Right forelimb (tissue), 1 donor: ENCODE data around the gene STXBP5.

Experiments used
- DNase-seq: peaks from one replicate; pipeline ENCODE4 v3.0.0-alpha.2; 2018

Gene STXBP5

DNA sequence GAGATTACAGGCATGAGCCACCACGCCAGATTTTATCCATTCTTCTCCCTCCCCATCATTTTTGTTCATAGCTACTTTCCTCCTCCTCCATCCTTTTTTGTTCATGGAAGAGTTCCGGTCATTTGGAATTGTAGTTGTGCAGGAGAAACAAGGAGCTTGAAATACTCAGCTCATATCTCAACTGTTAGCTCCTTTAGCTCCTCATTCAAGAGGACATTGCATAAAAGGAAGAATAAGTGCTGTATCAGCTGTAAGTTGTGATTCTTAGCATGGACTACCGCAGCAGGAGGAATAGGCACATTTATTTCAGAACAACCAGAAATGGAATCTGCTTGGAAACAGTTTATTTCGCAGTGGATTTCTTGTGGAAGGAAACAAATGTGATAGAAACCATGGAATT is 7.6 kb downstream of the STXBP5 start:
- DNase-seq: no peak

DNA sequence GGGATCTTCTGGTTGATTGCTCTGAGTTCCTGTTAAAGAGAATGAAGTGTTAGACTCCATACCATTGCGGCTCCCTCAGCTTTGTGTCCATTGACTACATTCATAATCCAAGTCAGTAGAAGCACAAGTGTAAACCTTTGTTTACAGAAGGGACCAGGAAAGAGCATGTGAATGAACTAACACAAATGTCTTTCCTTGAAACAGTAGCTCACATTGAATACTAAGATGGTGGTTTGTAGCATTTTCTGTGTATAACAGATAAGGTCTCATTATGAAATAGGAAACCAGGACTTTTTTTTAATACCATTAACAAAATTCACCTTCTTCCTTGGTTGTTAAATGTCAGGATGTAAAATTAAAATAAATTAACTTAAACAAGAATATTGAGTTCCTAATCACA is 8.4 kb downstream of the STXBP5 start:
- no peak for DNase-seq

DNA sequence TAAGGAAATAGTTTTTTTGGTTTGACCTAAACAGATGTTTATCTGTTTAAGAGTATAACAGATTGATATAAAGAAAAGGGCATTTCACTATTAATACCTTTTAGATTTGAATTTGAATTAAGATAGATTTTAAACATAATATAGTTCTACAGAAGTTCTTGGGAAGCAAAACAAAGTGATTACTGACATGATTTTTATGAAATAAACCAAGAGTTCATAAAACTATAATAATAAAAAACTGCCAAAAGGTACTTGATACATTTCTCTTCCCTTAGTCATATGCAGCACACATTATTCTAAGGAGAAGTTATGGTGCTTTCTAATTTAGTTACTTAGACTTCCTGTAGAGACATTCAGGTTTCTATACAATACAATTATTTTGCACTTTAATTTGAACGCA is 9.6 kb downstream of the STXBP5 start:
- no peak for DNase-seq

DNA sequence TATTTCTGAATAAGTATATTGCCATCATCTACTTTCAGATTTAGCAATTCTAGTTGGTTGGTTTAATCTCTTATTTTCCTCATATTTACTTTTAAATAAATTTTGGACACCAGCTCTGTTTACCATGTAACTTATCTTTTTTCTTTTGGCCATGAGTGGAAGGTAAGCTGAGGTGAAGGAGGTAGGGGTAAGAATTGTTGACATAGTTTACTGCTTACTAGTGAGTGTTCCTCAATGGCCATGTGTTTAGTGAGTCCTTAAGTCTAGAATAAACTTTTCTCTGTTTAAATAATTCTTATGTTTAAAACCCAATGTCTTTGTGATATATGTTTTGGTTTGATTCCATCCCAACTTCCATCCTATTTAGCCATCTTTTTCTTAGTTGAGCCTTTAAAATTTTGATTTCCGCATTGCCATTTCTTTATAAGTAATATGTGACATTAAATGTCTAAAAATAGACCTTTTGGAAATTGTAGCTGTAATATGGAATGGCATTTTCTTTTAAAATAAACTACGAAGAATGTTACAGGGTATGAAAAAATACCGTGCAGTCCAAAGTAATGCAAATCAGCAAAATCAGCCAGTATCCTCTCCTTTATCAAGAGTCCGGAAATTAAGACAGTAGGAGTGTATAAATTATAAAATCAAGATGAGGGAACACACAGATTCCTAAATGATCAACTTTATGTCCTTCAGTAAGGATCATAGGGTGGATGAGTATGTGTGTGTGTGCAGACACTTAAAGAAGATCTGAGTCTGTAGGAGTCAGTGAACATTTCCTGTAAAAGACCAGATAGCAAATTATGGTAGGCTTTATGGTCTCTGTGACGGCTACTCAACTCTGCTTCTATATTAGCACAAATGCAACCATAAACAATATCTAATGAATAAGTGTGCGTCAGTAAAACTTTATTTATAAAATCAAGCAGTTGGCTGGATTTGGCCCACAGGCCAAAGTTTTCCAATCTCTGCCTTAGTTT is 10.3 kb downstream of the STXBP5 start:
- DNase-seq: no peak

DNA sequence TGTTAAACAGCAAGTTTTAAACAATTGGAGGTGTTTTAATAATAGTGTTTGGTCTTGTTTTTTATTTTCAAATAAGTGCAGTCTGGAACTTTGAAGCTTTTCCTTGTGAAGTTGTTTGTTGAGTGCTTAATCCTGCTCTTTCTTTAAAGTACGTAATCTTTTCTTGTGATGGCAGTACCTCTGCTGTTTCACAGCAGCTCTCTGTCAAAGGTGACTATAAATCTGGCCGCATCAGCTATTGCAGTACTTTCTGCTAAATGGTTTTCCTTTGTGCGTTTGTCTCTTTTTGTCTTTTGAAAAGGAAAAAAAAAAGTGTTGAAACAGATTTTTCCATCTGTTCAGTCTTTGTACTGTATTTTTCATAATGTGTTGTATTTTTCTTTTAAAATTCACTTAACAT is 12.7 kb downstream of the STXBP5 start:
- no peak for DNase-seq

DNA sequence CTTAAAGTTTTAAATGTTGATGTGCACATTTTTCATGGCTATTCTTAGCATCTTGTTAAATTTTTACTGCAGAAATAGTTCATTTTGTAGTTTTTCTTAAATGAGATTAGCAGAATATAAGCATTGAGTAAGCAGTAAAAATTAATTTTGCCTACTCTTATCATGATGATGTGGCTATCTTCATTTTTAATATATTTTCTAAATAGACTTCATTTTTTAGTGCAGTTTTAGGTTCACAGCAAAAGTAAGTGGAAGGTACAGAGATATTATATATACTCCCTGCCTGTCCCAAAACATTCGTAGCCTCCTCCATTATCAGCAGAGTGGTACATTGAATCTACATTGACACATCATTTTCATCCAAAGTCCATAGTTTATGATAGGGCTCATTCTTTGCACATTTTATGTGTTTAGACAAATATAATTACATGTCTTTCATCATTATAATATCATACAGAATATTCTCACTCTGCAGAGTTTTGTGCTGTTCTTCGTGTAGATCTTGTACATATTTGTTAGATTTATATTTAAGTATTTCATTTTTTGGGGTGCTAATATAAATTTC is 13.7 kb downstream of the STXBP5 start:
- no peak for DNase-seq

DNA sequence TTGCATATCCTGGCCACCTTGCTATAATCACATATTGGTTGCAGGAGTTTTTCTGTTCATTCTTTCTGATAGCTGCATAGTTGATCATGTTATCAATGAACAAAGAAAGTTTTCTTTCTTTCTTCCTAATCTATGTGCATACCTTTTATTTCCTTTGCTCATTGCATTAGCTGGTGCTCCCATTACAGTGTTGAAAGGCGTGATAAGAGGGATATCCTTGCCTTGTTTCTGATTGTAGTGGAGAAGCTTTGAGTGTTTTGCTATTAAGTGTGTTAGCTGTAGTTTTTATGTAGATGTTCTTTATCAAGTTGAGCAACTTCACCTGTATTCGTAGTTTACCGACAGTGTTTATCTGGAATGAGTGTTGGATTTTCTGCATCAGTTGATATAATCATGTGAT is 14.6 kb downstream of the STXBP5 start:
- no peak for DNase-seq

DNA sequence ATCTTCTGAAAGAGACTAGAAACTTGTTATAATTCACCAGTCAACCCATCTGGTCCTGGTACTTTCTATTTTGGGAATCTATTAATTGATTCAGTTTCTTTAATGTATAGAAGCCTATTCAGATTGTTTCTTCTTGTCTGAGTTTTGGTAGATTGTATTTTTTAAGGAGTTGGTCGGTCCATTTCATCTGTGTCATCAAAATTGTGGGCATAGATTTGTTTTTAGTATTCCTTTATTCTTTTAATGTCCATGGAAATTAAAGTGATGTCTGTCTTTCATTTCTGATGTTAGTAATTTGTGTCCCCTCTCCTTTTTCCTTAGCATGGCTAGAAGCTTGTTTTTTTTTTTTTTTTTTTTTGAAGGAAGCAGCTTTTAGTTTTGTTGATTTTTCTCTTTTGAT is 15.2 kb downstream of the STXBP5 start:
- no peak for DNase-seq

DNA sequence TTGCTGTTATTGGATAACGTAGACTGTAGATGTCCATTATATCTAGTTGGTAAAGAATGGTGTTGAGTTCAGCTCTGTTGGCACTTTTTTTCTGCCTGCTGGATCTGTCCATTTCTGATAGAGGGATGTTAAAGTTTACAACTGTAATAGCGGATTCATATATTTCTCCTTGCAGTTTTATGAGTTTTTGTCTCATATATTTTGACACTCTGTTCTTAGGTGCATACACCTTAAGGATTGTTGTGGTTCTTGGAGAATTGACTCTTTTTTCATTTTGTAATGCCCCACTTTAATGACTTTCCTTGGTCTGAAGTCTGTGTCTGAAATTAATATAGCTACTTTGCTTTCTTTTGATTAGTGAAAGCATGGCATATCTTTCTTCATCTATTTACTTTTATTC is 16.1 kb downstream of the STXBP5 start:
- no peak for DNase-seq

DNA sequence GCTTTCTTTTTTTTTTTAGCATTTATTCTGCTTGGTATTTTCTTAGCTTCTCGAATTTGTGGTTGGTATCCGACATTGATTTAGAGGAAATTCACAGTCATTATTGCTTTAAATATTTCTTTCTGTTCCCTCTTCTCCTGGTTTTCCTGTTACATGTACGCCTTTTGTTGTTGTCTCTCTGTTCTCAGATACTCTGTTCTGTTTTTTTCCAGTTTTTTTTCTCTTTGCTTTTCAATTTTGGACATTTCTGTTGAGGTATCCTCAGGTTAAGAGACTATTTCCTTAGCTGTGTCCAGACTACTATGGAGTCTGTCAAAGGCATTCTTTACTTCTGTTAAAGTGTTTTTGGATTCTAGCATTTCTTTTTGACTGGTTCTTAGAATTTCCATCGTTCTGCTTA is 17.5 kb downstream of the STXBP5 start:
- no peak for DNase-seq

DNA sequence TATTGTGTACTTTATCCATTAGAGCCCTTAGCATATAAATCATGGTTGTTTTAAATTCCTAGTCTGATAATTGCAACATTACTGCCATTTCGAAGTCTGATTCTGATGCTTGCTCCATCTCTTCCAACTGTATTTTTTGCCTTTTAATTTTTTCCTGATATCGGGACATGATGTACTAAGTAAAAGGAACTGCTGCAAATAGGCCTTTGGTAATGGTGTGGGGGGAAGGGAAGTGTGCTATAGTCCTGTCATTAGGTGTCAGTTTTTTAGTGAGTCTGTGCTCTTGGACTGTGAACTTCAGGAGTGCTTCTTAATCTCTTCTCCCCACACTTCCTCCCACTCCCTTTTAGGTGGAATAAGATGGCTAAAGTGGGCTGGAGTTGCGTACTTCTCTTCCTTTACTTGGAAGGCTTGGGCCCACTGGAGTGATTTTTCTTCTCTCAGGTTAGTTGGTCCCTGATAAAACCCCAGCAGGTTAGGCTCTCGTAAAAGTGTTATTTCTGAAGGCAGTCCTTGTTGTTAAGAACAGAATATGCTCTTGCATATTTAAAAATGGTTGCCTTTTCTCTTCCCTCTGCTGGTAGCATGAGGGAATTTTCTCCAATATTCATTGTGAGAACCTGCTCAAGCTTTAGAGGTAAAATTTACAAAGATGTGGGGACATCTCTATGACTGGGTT is 18.1 kb downstream of the STXBP5 start:
- DNase-seq: no peak

DNA sequence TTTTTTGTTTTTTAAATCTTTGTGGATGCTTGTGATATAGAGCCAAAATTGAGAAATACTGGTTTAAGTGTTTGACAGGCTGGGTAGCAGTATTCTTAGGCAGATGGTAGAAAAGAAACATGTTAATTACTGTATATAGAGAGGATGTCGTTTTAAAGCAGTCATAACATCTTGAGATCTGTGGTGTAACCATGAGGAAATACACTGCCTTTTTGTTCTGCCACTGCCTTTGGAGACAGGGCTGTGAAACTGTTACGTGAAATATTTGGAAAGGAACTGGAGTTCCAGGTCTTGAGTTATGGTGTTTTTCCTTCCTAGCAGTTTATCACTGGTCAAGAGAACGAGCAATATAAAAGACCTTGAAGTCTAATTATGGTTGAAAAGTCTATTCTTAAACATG is 19.5 kb downstream of the STXBP5 start:
- DNase-seq: no peak

DNA sequence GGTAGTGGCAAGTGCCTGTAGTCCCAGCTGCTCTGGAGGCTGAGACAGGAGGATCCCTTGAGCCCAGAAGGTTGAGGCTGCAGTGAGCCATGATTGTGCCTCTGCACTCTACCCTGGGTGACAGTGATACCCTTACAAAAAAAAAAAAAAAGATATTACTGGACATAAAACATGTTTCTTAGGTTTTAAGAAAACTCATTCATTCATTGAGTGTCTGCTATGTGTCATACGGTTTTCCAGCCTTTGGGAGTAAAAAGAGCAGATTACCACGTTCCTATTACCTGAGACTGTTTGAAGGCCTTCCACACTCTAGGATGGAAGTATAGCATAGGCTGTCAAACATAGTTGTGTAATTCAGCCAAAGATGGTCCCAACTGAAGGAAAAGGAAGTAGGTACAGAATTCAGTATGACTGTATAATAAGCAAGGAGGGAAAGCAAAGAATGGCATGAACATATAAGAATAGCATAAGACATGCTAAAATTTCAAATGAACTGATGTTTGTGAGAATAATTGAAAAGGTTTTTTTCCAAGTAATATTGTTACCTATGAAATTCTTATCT is 22.0 kb downstream of the STXBP5 start:
- no peak for DNase-seq

DNA sequence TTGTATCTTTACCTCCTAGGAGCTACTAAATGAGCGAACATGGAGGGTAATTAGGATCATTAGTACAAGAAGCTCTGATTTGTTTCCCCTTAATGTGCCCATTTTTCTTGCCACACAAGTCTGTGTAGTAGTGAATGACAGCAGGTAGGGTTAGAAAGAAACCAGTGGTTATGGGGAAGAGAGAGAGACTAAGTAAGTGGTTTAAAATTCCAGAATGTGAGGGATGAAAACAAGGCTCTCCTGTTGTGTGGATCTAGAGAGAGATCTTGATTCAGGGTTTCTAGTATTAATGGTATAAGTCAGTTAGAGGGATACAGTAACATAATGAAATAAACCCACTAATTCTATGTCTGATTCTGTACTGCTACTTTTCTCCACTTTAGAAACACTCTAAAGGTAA is 22.7 kb downstream of the STXBP5 start:
- DNase-seq: no peak

DNA sequence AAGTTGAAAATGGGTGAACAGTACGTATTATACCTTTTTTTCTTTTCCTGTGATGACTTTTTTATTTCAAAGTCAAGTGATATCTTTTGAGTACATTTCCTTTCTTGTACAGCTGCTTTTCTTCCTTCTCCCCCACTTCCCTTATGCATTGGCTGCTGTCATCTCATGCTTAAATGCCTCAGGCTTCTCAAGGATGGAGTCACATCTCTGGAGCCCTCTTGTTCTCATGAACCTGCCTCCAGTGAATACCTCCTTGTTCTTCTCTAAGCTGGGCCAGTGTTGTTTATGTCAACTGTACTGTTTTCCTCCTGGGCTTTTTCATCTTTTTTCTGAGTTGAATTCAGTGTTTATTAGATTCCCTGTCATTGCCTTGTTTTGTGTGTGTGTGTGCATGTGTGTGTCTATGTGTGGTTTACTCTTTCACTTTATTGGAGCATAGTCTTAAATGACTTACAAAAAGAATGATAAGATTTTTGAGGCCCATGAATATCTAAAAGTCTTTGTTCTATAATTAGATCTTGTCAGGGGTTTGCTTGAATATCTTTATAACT is 23.6 kb downstream of the STXBP5 start:
- DNase-seq: no peak

DNA sequence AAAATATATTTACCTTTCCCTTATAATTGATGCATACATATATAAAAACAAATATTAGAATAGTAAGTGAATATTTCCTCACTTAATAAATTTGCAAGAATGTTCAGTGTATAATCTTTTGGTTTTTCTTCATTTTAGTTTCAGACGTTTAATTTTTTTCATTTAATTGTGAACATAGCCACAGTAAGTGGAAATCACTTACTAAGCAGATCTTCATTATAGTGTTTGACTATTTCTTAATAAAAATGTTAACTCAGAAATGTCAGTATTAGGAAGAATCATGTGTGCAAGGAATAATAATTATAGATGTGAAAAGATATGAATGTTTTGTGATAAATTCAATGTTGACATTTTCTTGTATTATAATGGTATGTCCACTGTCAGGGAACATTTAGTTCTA is 27.4 kb downstream of the STXBP5 start:
- no peak for DNase-seq

DNA sequence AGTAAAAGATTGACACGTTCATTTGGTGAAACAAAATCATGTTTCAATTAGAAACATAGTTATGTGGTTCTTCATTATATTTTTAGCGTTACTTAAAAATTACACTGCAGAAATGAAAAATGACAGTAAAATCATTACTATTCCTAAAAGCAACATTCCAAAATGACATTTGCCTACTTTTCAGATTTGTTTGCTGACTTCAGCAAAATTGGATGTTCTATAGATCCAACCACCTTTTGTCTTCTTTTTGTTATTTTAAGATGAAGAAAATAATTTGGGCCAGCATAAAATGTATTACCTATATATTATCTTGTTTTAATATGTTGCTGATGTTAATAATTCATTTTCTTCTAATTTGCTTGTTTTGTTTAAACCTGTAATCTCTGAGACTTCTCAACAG is 30.5 kb downstream of the STXBP5 start:
- no peak for DNase-seq

DNA sequence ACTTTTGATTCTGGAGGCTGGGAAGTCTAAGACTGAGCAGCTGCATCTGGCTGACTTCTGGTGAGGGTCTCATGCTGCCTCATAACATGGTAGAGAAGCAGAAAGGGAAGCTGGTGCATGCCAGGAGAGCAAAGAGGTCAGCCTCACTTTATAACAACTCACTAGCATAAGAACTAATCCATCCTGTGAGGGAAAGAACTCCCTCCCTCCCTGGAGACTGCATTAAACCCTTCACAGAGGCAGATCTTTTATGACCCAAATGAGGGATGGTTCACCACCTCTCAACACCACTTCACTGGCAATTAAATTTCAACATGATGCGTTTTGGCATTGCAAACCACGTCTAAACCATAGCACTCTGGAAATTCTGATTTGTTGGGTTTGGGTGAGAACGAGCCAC is 33.9 kb downstream of the STXBP5 start:
- no peak for DNase-seq

DNA sequence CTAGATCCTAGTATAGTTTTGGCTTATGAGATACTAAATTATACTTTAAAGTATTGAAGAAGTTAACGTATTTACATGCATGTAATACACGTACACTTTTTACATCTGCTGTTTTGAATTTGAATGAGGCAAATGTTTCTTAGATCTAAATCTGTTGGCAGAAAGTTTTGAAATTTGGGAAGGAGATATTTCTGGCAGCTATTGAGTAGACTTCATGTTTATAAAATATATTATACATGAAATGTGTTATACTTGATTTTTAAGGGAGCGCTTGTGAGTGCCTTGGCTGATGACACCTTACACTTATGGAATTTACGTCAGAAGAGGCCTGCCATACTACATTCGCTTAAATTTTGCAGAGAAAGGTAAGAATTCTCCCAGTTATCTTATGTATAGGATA is 34.7 kb downstream of the STXBP5 start:
- DNase-seq: no peak

DNA sequence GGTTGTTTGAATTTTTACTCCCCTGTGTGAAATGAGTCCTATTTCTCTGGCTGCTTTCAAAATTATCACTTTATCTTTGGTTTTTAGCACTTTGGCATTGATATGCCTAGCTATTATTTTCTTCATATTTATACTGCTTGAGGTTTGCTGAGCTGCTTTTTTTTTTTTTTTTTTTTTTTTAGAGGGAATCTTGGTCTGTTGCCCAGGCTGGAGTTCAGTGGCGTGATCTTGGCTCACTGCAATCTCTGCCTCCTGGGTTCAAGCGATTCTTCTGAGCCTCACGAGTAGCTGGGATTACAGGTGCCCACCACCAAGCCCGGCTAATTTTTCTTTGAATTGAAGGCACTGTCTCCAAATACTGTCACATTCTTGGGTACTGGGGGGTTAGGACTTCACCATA is 40.6 kb downstream of the STXBP5 start:
- DNase-seq: no peak

DNA sequence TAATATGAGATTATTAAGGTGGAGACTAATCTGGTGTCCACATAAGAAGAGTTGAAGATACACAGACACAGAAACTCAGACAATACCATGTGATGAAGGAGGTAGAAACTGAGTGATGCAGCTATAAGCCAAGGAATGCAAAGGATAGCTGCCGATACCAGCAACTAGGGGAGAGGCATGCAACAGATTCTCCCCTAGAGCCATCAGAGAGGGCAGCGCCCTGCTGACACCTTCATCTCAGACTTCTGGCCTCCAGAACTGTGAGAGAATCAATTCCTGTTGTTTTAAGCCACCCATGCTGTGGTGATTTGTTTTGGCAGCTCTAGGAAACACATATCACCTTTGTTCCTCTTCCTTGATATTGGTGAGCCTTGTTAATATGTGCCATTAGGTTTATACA is 41.5 kb downstream of the STXBP5 start:
- no peak for DNase-seq

DNA sequence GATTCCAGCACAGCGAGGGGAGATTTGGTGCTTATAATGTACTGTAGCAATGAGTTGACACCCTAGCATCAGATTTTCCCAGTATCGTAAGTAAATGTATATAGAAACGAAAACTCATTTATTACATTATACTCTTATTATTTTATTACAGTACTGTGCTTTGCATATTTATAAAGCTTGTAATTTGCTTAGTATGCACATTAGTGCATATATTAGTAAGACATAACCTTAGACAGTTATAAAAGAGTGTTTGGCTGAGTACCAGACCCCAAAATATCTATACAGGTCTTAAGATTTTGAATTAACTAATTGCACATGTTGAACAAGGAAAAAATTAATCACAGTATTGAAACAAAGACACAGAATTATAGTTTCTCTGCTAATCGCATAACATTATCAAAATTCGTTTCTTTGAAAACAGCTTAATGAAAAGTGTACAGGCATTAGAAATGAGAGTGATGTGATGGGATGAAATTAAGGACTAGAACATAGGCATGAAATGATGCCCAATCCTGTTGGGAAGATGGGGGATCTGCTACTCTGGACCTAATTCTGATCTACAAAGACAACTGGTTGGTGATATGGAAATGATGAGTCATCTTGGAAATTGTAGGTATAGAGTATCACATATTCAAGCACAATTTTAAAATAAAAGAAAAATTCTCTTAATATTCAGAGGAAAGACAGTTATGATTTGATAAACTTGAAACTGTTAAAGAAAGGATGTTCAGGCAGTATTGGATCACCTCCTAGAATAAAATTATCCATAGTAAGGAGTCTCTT is 42.8 kb downstream of the STXBP5 start:
- no peak for DNase-seq

DNA sequence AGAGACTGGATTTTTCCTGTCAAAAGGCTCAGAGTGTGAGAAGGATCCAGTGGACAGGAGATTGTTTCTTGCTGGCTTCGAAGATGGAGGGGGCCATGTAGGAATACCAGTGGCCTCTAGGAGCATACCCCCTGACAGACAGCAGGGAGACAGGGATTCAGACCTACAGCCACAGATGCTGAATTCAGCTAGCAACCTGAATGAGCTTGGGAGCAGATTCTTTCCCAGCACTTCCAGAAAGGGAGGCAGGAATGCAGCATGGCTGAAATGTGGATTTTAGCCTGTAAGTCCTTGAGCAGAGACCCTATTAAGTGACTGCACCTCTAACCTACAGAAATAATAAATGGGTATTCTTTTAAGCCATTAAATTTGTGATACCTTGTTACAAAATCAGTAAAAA is 44.6 kb downstream of the STXBP5 start:
- DNase-seq: no peak
